GM23338 (cell line): ENCODE data around the gene CACNG7.

Experiments used
- CREB1 ChIP-seq: fragments of 250-450 bp; sonication (Bioruptor Pico); IDR thresholded peaks from 2 replicates; pipeline ENCODE4 v1.5.0; 2020; ENCODE audit warnings: low read depth, mild to moderate bottlenecking, moderate library complexity
- CTCF ChIP-seq, 2 experiments: fragments of 200-600 bp in 1 of 2; sonication (generic) in 1 of 2; conservative IDR thresholded peaks; 2 replicates each; pipeline versions ENCODE4 v1.5.1 to v1.6.1; 2016 to 2017; ENCODE audit warnings: antibody characterized with exemption in 2 of 2, low read depth in 2 of 2, mild to moderate bottlenecking in 2 of 2, moderate library complexity in 1 of 2
- EZH2 ChIP-seq: fragments of 200-600 bp; sonication (generic); IDR thresholded peaks from one replicate; pipeline ENCODE4 v1.8.0; 2017; ENCODE audit warnings: antibody characterized with exemption, mild to moderate bottlenecking, low read depth; ENCODE audit not compliant: unreplicated experiment
- EZH2phosphoT487 ChIP-seq: fragments of 200-600 bp; sonication (generic); IDR thresholded peaks from one replicate; pipeline ENCODE4 v1.8.1; 2018; ENCODE audit warnings: antibody characterized with exemption; ENCODE audit not compliant: unreplicated experiment
- JUNB ChIP-seq: IDR thresholded peaks from one replicate; pipeline ENCODE4 v1.6.1; 2016; ENCODE audit warnings: antibody characterized with exemption; ENCODE audit not compliant: unreplicated experiment
- POLR2AphosphoS5 ChIP-seq: IDR thresholded peaks from 2 replicates; pipeline ENCODE4 v1.6.1; 2016; ENCODE audit warnings: antibody characterized with exemption, low read depth
- REST ChIP-seq: IDR thresholded peaks from one replicate; pipeline ENCODE4 v1.6.1; 2018; ENCODE audit warnings: antibody characterized with exemption; ENCODE audit not compliant: unreplicated experiment
- STAT1 ChIP-seq: IDR thresholded peaks from one replicate; pipeline ENCODE4 v1.6.1; 2016; ENCODE audit warnings: antibody characterized with exemption; ENCODE audit not compliant: unreplicated experiment
- ZNF114 ChIP-seq: fragments of 250-450 bp; sonication (Bioruptor Pico); IDR thresholded peaks from 2 replicates; pipeline ENCODE4 v1.5.0; 2020; ENCODE audit warnings: mild to moderate bottlenecking, moderate library complexity
- ZNF331 ChIP-seq: fragments of 250-450 bp; sonication (Bioruptor Pico); IDR thresholded peaks from 2 replicates; pipeline ENCODE4 v1.5.0; 2020; ENCODE audit warnings: low read depth, mild to moderate bottlenecking, moderate library complexity
- TF ChIP-seq, protein P1 (sequence below): IDR thresholded peaks from 2 replicates; pipeline ENCODE4 v1.6.1; 2016; ENCODE audit warnings: antibody characterized with exemption

- no peak for TF ChIP-seq CTCF (conservative IDR thresholded peaks at IDR 0.05; ENCODE audit: low read depth in 2 of 2)
- TF ChIP-seq EZH2: no peak
- 0 out of 2 replicates have a peak, but pooled peaks have one; percentile 6 for TF ChIP-seq CREB1 (CRISPR knock-in tag)
- no peak for TF ChIP-seq POLR2AphosphoS5
- TF ChIP-seq ZNF114 (CRISPR knock-in tag): no peak
- TF ChIP-seq EZH2phosphoT487: no peak
- TF ChIP-seq REST: no peak
- TF ChIP-seq STAT1: no peak
- TF ChIP-seq, protein P1, sequence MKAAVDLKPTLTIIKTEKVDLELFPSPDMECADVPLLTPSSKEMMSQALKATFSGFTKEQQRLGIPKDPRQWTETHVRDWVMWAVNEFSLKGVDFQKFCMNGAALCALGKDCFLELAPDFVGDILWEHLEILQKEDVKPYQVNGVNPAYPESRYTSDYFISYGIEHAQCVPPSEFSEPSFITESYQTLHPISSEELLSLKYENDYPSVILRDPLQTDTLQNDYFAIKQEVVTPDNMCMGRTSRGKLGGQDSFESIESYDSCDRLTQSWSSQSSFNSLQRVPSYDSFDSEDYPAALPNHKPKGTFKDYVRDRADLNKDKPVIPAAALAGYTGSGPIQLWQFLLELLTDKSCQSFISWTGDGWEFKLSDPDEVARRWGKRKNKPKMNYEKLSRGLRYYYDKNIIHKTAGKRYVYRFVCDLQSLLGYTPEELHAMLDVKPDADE: no peak
- no peak for TF ChIP-seq JUNB
- no peak for TF ChIP-seq ZNF331 (CRISPR knock-in tag)
Measured at GRCh38 chr19:53980539-53981375, 71.7 kb downstream of the CACNG7 start.
